HG03045 (cell line): Measurements from ENCODE around the gene MYL6B.
"Not testable (repeated sequence)": the region's sequence is repeated elsewhere in the genome, so short reads cannot be mapped to it uniquely, and the experiment has no call there.

Experiments
- ATAC-seq: cut with Tn5 transposase; IDR thresholded peaks from one replicate; pipeline ENCODE4 v1.9.1; 2021; ENCODE audit warnings: mild to moderate bottlenecking, moderate library complexity; ENCODE audit not compliant: unreplicated experiment

Gene MYL6B

DNA sequence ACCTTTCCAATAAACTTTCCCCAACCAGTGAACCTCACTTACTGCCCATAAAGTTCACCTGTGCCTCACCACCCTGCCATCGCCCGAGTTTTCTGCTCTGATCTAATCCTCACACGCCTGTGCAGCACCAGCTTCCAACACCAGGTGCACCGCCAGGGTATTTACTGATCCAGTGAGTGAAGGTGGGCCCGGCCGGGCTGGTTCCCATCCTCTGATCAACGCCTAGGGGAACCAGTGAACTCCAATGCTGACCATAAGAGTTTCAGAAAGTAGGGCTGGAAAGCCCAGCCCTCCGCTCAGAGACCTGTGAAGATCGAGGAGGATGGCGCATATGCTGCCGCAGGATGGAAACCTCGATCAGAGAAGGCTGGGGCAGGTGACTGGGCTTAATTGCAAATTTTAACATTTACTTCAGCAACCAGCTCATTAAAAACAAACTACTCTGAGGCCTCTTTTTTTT, 685 bp upstream of the MYL6B start:
- peak; percentile 44 for ATAC-seq

DNA sequence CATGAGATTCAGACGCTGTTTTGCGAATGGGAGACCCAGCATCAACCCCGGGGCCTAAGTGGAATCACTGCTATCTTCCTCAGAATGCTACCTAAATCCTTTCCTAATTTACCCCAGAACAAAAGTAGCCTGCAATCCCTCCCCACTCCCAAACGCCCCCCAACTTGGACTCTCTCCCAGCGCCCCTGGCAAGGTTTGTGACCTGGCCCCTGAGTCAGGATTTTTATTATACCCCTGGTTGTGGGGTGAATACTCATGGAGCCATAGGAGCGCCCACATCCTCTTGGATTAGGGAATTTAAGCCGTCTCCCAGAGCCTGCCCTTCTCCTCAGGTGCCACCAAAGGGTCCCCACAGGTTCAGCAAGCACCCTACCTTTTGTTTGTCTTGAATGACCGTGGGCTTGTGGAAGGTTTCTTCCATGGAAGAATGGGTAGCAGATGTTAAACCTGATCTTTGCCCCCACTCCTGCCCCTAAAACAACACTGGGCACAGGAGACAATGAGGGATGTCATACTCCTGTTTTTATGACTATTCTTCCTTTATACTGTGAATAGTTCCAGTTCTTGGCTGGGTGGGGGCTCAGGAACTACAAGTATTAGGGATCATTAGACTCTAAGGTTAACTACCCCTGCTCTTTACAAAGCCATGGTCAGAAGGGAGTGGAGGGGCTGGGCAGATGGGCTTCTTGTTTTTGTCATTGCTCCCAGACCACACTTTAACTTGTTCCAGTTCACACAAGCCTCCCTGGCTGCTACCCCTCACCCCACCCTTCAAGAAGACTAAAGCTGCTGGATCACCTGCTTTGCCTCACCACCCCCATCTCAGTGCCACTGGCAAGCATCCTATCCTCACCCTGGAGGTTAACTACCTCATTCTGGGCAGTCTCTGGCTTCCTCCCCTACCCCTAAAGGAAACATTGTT, 630 bp downstream of the MYL6B start:
- ATAC-seq: no peak

DNA sequence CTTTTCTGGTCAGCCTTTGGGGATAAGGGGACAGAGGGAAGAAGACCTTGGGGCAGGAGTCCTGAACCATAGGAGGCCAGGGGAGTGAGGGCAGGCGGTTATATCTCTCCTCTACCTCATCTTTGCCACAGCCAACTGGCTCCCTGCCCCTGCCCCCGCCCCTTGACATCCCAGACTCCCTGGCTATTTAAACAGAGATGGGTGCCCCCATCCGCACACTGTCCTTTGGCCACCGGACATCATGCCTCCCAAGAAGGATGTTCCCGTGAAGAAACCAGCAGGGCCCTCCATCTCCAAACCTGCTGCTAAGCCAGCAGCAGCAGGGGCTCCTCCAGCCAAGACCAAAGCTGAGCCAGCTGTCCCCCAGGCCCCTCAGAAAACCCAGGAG, 1.3 kb downstream of the MYL6B start:
- no peak for ATAC-seq

DNA sequence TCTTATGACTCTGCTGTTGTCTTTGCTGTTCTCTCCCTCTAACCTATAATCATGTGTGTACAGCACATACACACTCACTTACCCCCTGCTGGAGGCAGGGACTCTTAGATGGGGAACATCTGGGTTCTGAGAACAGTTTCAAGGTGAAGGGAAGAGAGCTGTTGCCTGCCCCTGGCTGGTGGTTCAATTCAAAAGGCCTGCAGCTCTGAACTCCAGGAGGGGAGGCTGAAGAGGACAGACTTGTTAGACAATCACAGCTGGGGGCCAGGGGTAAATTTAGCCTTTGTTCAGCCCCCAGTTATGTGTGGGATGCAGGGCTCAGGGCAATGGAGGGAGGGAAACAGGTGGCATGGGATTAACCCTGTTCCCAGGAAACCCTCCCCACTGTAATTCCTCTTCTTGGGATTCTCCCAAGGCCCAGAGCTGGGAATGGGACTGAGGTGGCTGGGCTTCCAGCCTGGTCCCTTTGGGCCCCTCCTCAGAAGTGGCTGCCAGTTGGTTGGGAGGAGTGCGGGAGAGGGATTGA, 1.9 kb downstream of the MYL6B start:
- no peak for ATAC-seq

DNA sequence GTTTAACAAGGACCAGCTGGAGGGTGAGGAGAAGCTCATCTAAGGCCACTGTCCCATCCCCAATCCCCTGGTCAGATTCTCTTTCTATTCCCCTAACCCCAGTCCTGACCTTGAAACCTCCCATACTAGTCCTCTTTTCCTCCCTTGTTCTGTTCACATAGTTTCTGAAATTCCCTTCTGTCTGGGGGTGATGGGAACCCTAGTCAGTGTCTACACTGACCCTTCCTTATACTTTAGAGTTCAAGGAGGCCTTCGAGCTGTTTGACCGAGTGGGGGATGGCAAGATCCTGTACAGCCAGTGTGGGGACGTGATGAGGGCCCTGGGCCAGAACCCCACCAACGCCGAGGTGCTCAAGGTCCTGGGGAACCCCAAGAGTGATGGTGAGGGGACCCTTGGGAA, 2.4 kb downstream of the MYL6B start:
- ATAC-seq: no peak

DNA sequence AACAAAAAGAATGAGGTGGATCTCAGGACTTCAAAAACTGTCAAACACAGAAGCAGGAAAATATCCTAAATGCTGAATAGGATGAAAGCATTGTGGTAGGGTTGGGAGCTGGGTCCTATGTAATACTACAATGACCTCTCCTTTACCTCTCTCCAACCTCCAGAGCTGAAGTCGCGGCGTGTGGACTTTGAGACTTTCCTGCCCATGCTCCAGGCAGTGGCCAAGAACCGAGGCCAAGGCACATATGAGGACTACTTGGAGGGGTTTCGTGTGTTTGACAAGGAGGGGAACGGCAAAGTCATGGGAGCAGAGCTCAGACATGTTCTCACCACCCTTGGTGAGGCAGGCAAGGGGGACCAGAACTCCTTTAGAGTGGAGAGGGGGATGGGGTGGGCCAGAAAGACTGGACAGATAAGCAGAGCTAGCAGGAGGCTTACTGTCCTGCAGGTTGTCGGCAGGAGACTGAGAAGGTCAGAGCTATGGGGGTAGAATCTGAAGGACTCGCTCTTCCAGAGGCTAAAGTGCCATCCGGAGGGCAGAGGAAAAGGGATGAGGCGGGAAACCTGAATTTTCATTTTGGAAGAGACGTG, 3.0 kb downstream of the MYL6B start:
- no peak for ATAC-seq

DNA sequence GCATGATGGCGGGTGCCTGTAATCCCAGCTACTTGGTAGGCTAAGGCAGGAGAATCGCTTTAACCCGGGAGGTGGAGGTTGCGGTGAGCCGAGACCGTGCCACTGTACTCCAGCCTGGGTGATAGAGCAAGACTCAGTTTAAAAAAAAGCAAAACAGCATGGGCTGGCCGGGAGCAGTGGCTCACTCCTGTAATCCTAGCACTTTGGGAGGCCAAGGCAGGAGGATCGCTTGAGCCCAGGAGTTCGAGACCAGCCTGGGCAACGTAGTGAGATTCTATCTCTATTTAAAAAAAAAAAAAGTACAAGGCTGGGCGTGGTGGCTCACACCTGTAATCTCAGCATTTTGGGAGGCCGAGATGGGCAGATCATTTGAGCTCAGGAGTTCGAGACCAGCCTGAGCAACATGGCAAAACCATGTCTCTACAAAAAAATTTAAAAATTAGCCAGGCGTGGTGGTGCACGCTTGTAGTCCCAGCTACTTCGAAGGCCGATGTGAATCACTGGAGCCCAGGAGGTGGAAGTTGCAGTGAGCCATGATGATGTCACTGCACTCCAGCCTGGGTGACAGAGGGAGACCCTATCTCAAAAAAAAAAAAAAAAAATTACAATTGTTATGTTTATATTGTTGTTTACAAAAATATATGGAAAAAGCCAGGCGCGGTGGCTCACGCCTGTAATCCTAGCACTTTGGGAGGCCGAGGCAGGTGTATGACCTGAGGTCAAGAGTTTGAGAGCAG, 4.2 kb downstream of the MYL6B start:
- ATAC-seq: not testable (repeated sequence)

DNA sequence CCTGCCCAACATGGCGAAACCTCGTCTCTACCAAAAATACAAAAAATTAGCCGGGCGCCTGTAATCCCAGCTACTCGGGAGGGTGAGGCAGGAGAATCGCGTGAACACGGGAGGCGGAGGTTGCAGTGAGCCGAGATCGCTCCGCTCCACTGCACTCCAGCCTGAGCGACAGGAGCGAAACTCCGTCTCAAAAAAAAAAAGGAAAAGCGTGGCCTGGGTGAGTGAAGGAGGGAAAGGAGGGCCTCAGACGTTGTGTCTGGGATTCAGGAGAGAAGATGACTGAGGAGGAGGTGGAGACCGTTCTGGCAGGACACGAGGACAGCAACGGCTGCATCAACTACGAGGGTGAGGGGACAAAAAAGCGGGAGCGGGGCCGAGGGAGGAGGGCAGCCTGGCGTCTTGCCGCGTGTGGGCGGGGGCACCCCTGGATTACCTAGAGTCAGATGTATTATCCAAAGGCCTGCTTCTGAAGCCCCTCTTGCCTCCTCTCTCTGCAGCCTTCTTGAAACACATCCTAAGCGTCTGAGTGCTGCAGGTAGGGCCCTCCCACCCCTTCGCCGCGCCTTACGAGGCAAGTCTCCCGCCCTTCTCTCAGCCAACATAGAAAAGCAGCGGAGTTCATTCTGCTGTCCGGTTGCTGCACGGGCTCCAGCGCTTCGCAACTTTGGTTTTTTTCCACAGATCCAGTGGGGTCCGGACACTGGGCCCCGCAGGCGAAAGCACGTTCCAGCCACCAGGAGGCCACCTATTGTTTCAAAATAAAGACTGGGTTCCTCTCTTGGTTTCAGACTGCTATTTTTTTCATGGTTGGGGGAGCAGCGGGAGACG, 5.0 kb downstream of the MYL6B start:
- ATAC-seq: peak; percentile 23

DNA sequence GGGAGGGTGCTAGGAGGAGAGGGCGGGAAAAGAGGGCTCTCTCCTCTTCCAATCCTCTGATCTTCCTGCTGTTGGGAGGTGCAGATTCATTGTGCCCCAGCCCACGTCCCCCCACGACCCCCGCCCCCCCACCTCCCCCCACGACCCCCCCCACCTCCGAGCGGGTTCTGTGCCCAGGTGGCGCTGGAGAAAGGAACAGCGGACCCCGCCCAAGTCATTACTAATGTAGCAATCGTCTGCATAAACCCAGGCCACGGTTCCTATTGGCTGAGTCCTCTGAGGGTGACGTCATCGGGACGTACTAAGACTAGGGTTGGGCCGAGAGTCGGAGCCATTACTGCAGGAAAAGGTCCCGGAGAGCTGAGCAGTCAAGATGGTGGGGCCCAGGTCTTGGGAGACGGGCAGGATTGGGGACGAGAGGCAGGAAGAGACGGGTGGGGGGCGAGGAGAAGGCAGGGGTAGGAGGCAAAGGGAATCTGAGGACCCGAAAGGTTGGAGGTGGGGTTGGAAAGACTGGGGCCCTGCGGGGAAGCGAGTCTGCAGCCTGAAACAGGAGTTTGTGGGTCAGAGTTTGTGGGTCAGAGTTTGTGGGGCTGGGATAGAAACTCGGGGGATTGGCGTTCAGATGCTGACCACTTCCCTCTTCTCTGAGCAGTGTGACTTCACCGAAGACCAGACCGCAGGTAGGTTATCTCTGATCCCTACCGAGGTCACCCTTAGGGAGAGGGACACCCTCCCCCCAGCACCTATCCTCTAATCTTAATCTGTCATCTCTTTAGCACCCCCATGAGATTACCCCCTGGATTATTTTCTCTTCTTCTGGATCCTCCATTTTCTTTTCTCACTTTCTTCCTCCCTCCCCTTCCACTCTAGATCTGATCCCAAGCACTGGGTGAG, 5.9 kb downstream of the MYL6B start, which contains the start of gene MYL6:
Gene MYL6, plus strand, starts transcription at position 331 of the 897 bp plus-strand sequence. Its CDS starts 43 bp downstream, at position 374.
- peak; percentile 81 for ATAC-seq

DNA sequence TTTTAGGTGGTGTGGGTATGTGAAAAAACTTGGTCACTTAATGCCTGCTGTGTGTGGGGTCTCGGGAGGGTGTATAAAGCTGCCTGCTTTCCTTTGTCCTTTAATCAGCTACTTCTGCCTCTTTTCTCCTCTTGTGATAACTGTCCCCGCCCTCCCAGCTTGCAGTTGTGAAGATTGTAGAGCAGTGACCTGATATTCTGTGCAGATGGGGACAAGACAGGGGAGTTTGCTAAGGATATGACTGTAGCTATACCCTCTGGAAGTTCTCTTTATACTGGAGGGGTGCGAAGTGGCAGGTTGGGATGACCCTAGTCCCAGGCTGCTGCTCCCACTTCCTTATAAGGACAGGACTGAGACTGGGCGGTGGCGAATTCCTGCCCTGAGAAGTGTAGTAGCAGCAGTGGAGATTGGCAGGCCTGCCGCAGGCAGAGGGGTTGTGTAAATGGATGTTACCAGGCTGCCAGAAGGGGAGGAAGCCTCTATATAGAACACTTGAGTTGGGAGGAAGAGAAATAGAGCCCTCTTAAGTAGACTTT, 6.6 kb downstream of the MYL6B start:
- ATAC-seq: no peak

DNA sequence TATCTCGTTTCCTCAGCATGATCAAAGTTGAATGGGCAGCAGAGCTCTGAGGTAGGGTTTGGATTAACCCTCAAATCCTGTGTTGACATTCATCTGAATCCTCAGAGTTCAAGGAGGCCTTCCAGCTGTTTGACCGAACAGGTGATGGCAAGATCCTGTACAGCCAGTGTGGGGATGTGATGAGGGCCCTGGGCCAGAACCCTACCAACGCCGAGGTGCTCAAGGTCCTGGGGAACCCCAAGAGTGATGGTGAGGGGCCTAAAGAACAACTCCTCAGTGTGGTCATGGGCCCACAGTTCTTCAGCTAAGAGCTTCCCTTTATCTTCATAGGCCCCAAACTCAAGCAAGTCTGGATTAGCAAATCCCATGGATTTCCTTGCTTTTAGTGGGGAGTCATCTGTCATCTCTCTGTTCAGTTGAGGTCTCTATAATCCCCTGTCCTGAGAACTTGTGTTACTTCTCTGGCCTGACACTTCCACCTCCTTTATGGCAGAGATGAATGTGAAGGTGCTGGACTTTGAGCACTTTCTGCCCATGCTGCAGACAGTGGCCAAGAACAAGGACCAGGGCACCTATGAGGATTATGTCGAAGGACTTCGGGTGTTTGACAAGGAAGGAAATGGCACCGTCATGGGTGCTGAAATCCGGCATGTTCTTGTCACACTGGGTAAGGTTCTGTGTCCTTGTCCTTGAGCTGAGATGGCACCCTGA, 7.2 kb downstream of the MYL6B start:
- ATAC-seq: no peak

DNA sequence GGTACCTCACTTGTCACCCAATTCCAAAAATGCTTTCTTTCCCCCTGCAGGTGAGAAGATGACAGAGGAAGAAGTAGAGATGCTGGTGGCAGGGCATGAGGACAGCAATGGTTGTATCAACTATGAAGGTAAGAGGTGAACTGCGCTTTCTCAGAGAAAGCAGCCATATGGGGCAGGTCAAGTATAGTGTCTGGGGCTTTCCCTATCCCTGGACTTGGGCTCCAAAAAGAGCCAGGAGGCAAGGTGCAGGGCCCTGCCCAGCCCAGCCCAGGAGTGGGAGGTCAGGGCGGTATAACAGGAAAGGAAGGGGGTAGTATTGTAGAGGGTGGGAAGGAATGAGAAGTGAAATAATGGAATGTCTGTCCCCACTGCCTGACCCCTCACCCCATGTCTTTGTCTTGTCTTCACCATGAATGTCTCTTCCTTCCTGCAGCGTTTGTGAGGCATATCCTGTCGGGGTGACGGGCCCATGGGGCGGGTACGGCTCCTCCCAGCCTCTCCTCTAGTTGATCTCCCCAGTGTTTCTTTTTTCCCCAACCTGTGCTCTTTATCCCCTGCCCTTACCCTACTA, 7.9 kb downstream of the MYL6B start:
- ATAC-seq: no peak

DNA sequence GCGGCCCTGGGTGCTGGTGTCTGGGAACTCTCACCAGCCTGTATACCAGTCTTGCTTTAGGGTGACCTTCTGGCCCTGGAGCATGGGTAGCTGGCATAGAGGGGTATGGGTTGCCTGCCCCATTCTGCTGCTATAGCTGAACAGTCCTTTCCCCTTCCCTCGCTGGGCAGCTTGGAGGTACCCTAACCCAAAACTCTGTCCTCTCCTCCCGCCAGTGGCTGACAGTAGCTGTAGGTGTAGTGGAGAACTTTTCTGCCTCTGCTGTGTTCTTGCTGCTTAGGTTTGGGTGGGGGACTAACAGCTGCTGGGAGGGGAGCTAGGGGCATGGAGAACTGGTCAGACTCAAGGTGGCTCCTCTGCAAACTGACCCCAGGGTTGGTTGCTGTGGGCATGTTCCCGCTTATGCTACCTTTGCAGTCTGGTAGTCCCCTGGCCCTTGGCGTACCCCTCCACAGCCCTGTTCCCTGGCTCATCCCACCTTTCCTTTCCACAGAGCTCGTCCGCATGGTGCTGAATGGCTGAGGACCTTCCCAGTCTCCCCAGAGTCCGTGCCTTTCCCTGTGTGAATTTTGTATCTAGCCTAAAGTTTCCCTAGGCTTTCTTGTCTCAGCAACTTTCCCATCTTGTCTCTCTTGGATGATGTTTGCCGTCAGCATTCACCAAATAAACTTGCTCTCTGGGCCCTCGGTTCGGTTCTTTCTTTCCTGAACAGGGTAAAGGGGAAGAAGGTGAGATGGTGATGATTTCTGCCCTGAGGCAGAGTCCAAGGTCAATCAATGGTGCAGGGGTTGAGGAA, 8.7 kb downstream of the MYL6B start:
- ATAC-seq: no peak

DNA sequence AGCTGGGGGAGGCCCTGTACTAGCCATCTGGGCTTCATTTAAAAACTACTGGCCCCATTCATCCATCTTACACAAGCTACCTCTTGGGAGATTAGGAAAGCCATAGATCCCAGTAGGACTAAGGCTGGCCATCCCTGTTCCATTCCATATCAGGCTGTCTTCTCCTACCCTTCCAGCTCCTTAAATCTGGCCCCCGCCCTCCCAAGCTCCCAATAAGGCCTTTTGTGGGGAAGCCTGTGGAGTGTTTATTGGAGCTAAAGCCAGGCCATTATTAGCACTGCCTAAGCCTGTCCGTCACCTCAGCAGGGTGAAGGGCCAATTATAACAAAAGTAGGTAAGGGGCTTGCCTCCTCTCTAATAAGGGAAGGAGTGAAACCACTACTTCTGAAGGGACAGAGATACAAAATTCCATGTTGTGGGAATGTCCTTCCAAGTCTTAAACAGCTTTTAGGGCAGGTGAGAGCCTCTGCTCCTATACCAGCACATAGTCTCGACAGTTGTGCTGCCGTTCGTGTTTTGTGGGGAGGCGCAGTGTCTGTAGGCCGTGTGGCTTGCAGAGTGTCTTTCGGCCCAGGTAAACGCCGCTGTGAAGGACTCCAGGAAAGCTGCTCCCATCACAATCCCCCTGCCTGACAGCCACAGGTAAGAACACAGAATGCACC, 9.4 kb downstream of the MYL6B start:
- no peak for ATAC-seq

DNA sequence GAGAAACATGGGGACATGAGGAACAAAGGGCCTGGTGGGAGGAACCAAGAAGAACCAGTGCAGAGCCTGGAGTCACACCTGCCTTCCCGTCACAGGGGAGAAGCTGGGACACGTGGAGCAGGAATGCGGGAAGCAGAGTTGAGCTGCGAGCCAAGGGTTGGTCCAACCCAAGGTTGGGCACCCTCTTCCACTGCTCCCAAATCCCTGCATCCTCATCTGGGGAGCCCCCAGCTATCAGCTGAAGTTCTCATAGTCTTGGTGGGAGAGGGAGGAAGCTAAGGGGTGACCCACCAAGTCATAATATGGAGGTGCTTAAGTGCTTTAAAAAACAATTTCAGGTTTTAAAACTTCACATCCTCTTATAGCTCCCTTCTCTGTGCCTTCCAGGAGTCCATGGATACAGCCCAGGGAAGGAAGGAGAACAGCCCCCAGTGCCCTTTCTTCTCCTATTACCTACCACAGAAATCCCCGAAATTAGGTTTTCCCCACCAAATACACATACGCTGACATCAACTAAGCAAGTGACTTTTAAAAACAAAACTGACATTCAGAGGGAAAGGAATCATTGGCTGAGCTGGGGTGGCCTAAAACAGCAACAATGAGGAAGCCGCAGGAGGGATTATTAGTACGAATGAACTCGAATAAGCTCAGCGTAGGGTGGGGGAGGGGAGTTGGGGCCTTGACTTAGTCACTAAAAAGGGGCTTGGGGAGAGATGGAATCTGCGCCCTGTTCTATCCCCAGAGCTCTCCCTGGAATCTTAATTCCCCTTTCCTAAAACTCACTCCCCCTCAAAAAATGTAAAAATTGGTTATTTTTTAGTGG, 10.3 kb downstream of the MYL6B start:
- no peak for ATAC-seq
